Upper lobe of right lung (tissue), 1 donor: Measurements from ENCODE around the gene MARVELD3. TPM values are rescaled to one million over a fixed set of nuclear protein-coding genes. Genes with fewer than 3 reads are reported as not detected.
A peak's percentile ranks its signal among the peaks of the same experiment; 100 is the strongest.

Experiments used
- ATAC-seq: fragments of 200-7000 bp; cut with Tn5 transposase; one replicate; pipeline ENCODE4 v1.9.1; 2020; ENCODE audit warnings: mild to moderate bottlenecking, moderate library complexity
- DNase-seq: peaks from one replicate; pipeline ENCODE4 v3.0.0-alpha.2; 2020
- H3K27ac ChIP-seq: fragments of 200-600 bp; one replicate; pipeline ENCODE4 v1.8.0; 2022
- H3K27me3 ChIP-seq: fragments of 200-600 bp; one replicate; pipeline ENCODE4 v1.8.0; 2022; ENCODE audit warnings: mild to moderate bottlenecking
- H3K36me3 ChIP-seq: fragments of 200-600 bp; one replicate; pipeline ENCODE4 v1.8.0; 2022
- H3K4me1 ChIP-seq: fragments of 200-600 bp; one replicate; pipeline ENCODE4 v1.8.0; 2022
- H3K4me3 ChIP-seq: fragments of 200-600 bp; one replicate; pipeline ENCODE4 v1.8.0; 2022; ENCODE audit warnings: mild to moderate bottlenecking
- H3K9me3 ChIP-seq: fragments of 200-600 bp; one replicate; pipeline ENCODE4 v1.8.0; 2022
- intact Hi-C: fragments of 100-400 bp; cut with DNase I; formaldehyde crosslinking; loops from one replicate; pipeline ENCODE4 v1.11.0; 2022
- total RNA-seq: library from RNA; stranded (reverse); fragmentation: NEBNext Ultra II Directional; extraction: Animal tissue kit (Norgen Biotek cat#: 25700); gene quantifications from one replicate; pipeline ENCODE4 v1.2.1, GENCODE V29; 2021
- TF ChIP-seq, protein P1 (sequence below): fragments of 200-600 bp; IDR thresholded peaks from one replicate; pipeline ENCODE4 v1.8.0; 2022; ENCODE audit warnings: antibody characterized with exemption
- donor health status: DM: no; HTN: yes; CAD: no; lungs with severe emphysema.

The MARVELD3 gene
- total RNA-seq, 1 donor from 2014 or later, result 6.9 TPM

DNA sequence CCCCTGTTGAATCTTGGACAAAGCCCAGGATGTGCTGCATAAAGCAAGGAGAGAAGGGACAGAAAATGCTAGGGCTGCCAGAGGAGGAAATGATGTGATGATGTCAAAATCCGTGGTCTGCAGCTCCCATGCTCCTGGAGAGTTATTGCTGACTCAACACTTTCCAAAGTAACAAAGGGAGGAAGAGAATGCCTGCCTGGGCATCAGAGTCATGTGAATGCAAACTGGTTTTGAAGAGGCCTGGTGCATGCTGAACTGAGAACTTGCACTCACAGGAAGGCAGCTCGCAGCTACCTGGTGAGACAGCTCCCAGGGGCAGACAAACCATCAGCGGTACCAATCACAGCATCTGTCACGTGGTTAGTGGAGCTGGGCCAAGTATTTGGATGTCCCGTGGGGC is 2.8 kb downstream of the MARVELD3 start:
- DNase-seq (no peak), ATAC-seq (peak; percentile 24)
- intact Hi-C loops, result no loop called here
- H3K9me3 ChIP-seq, result no peaks in the 10 kb centered on the region
- TF ChIP-seq, protein P1, sequence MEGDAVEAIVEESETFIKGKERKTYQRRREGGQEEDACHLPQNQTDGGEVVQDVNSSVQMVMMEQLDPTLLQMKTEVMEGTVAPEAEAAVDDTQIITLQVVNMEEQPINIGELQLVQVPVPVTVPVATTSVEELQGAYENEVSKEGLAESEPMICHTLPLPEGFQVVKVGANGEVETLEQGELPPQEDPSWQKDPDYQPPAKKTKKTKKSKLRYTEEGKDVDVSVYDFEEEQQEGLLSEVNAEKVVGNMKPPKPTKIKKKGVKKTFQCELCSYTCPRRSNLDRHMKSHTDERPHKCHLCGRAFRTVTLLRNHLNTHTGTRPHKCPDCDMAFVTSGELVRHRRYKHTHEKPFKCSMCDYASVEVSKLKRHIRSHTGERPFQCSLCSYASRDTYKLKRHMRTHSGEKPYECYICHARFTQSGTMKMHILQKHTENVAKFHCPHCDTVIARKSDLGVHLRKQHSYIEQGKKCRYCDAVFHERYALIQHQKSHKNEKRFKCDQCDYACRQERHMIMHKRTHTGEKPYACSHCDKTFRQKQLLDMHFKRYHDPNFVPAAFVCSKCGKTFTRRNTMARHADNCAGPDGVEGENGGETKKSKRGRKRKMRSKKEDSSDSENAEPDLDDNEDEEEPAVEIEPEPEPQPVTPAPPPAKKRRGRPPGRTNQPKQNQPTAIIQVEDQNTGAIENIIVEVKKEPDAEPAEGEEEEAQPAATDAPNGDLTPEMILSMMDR, result no peak
- H3K4me3 ChIP-seq, result no peak overlapping the region
- no peaks in the 10 kb centered on the region for H3K36me3 ChIP-seq
- peaks cover 24% of the 10 kb centered on the region for H3K27me3 ChIP-seq
- no peak overlapping the region for H3K27ac ChIP-seq
- H3K4me1 ChIP-seq, result peaks cover 14% of the 10 kb centered on the region

DNA sequence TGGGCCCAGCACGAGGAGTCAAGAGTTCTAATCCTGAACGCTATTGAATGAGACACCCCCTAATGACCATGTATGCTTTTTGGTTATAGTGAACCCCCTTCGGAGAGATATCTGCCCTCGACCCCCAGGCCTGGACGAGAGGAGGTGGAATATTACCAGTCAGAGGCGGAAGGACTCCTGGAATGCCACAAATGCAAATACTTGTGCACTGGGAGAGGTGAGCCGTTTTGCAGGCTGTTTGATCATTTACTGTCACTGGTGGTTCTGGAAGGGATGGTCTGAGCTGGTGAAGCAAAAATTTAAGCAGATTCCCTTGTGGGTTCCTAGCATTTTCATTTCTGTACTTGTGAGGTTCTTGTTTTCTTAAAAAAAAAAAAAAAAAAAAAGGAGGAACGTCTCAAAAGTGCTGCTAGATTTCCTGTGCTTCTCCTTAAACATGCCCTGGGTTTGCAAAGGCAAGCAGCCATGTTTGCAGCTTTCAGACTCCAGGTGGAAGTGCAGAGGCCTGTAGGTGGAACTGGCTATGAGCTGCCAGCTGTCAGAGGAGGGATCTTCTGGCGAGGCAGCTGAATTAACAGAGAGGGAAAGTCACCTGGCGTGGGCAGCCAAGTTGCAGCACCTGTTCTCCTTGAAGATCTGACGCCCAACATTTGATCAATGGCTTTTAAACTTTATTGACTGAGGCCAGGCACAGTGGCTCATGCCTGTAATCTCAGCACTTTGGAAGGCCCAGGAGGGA is 3.5 kb downstream of the MARVELD3 start:
- H3K36me3 ChIP-seq, result no peaks in the 10 kb centered on the region

DNA sequence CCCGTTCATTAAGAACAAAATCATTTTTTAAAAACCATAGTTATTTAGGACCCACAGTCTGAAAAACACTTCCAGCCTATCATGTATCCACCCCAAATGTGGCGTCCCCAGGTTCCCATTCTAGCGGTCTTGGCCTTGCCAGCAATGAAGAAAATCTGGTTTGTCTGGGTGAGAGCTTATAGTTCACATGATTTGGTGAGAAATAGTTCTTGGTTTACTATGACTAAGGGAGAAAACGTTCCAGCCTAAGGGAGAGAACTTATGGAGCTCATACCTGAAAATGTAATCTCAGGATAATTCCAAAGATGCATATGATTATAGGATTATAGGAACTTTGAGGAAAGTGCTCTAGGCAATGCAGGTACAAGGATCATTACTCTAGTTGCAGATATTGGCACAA is 4.8 kb downstream of the MARVELD3 start:
- intact Hi-C loops, result no loop called here
- H3K9me3 ChIP-seq, result no peaks in the 10 kb centered on the region
- DNase-seq (no peak), ATAC-seq (no peak)
- TF ChIP-seq, protein P1, result no peak
- H3K4me3 ChIP-seq, result no peak overlapping the region
- peaks cover 13% of the 10 kb centered on the region for H3K4me1 ChIP-seq
- no peaks in the 10 kb centered on the region for H3K36me3 ChIP-seq
- peaks cover 16% of the 10 kb centered on the region for H3K27me3 ChIP-seq
- no peak overlapping the region for H3K27ac ChIP-seq

More for the DNA sequence above, 3.5 kb downstream of the MARVELD3 start:
- Histone ChIP-seq H3K9me3 (no peaks in the 10 kb centered on the region), H3K4me3 (no peak overlapping the region), H3K27me3 (peaks cover 21% of the 10 kb centered on the region), H3K27ac (no peak overlapping the region), H3K4me1 (peaks cover 14% of the 10 kb centered on the region)
- intact Hi-C loops, result no loop called here
- DNase-seq (no peak), ATAC-seq (no peak)
- TF ChIP-seq, protein P1, result no peak

DNA sequence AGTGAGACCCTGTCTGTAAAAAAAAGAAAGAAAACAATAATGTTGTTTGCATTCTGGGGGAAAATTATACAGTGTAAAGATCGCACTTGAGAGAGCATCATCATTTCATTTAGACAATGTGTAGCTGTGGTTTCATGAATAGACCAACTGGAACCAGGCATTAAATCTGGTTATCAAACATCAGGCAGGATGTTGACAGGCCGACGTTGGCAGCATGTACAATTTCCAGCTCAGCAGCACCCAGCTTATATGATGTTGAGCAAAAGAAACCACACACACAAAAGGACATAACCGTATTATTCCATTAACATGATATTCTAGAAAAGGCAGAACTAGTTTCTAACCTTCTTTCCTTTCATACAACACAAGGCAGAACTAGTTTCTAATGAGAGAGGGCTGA is 5.8 kb downstream of the MARVELD3 start:
- Histone ChIP-seq H3K36me3 (no peaks in the 10 kb centered on the region), H3K27me3 (peaks cover 6% of the 10 kb centered on the region), H3K27ac (no peak overlapping the region), H3K4me1 (peaks cover 3% of the 10 kb centered on the region), H3K4me3 (no peak overlapping the region), H3K9me3 (no peaks in the 10 kb centered on the region)
- intact Hi-C loops, result no loop called here
- DNase-seq (no peak), ATAC-seq (no peak)
- TF ChIP-seq, protein P1, result no peak

DNA sequence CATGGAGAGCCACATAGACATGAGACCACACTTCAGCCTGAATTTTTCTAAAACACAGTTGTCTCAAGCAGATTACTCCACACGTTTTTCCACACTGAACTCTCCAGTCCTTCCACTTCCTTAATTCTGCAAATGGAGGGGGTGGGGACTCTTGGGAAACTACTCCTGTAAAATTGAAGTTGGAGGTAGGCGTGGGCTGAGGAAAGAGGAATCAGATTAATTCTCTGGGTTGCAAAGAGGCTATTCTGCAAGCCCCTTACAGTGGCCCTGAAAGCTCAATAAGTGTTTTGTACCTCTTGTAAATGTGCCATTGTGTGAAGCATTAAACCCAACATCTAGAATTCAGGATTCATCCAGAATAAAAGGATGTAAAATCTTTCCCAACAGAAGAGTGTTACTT is 9.6 kb downstream of the MARVELD3 start:
- Histone ChIP-seq H3K36me3 (no peaks in the 10 kb centered on the region), H3K27ac (no peak overlapping the region), H3K4me1 (no peaks in the 10 kb centered on the region), H3K4me3 (no peak overlapping the region), H3K9me3 (no peaks in the 10 kb centered on the region), H3K27me3 (no peaks in the 10 kb centered on the region)
- no peak for DNase-seq
- intact Hi-C loops, result no loop called here
- peak; percentile 87 for ATAC-seq
- TF ChIP-seq, protein P1, result no peak
